ENCODE results near the gene AR.
"Not testable (repeated sequence)": the region's sequence is repeated elsewhere in the genome, so short reads cannot be mapped to it uniquely, and the experiment has no call there.

AR gene

GRCh38 chrX:67651437-67652142 lies 107.8 kb downstream of the AR start:
- no peak for DNase-seq

GRCh38 chrX:67652543-67652942 lies 108.7 kb downstream of the AR start:
- no peak for DNase-seq

DNA sequence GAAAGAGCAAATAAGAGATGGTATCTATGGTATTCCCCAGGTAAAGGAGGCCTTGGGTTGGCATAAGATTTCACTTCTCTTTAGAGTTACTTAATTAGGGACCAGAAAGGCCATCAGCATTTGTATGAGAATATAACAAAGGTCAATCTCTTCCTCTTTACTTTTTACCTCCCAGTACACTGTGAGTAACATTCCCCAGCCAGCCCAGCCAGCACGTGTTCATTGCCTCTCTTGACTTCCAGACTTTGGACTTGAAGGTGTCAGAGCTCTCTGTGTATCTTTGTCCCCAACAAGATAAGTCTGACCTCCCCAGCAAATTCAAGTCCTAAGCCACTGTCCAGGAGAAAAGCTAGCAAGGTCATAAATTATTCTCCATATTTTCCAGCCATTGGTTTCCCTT lies 110.5 kb downstream of the AR start:
- DNase-seq, result no peak

- DNase-seq, result no peak
Measured at GRCh38 chrX:67665583-67665982, 121.8 kb downstream of the AR start.

DNA sequence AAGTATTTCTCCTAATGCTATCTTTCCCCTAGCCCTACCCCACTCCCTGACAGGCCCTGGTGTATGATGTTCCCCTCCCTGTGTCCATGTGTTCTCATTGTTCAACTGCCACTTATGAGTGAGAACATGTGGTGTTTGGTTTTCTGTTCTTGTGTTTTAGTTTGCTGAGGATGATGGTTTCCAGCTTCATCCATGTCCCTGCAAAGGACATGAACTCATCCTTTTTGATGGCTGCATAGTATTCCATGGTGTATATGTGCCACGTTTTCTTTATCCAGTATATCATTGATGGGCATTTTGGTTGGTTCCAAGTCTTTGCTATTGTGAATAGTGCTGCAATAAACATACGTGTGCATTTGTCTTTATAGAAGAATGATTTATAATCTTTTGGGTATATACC lies 126.9 kb downstream of the AR start:
- not testable (repeated sequence) for DNase-seq

DNA sequence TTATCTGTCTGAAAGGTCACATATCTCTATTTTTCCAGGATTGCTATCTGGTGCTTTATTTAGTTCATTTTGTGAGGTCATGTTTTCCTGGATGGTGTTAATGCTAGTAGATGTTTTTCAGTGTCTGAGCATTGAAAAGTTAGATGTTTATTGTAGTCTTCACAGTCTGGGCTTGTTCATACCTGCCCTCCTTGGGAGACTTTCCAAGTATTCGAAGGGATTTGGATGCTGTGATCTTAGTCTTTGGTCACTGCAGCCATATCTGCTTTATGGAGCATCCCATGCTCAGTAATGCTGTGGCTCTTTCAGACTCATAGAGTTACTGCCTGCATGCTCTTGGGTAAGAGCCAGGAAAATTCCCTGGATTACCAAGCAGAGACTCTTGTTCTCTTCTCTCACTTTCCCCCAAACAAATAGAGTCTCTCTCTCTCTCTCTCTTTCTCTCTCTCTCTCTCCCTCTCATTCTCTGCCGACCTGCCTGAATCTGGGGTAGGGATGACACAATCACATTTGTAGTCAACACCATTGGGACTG lies 130.0 kb downstream of the AR start:
- no peak for DNase-seq

- no peak for DNase-seq
Measured at GRCh38 chrX:67674741-67675140, 130.9 kb downstream of the AR start.

GRCh38 chrX:67684136-67684535 lies 140.3 kb downstream of the AR start:
- DNase-seq, result no peak

GRCh38 chrX:67692246-67692645 lies 148.4 kb downstream of the AR start:
- DNase-seq, result no peak

GRCh38 chrX:67693928-67694327 lies 150.1 kb downstream of the AR start:
- DNase-seq, result no peak

DNA sequence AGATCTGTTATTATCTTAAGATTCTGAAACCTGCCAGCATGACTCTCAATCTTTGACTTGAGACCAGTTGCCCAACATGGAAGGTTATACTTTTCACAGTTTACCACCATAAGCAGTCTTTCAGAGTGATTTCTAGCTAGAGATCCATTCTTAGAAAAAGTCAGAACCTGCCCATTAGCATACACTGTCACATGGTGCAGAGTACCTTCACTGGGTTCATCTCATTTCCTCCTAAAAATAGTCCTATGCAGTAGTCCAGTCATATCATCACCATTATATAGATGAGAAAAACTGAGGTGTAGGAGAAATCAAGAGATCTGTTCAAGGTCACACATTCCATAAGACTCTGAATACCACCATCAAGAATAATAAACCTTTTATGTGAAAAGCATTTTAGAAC lies 153.6 kb downstream of the AR start:
- no peak for DNase-seq

- no peak for DNase-seq
Measured at GRCh38 chrX:67700602-67701001, 156.8 kb downstream of the AR start.

GRCh38 chrX:67714004-67714403 lies 170.2 kb downstream of the AR start:
- DNase-seq, result no peak

- DNase-seq, result no peak
Measured at GRCh38 chrX:67717571-67717970, 173.8 kb downstream of the AR start.

DNA sequence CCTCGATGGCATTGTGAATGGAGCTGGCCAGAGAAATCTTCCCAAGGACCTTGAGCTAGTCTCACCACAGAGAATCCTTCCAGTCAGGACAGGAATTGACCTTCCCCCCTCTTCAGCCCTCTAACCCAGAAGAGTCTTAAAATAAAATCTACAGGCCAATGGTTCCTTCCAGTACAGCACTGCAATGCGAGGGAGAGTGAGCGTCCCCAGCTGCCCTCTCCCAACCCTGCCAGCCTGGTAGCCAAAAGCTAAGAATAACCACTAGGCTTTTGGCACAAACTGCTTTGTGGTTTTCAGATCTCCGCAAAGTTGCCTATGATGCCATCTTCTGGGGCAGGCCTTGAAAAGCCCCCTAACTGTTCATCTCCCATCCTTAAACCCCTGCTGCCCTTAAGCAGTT lies 175.1 kb downstream of the AR start:
- no peak for DNase-seq

- no peak for DNase-seq
Measured at GRCh38 chrX:67720344-67720743, 176.5 kb downstream of the AR start.

- no peak for DNase-seq
Measured at GRCh38 chrX:67721321-67721720, 177.5 kb downstream of the AR start.

- DNase-seq, result no peak
Measured at GRCh38 chrX:67723580-67724351, 179.9 kb downstream of the AR start.

- no peak for DNase-seq
Measured at GRCh38 chrX:67724359-67725110, 180.7 kb downstream of the AR start.

- DNase-seq, result no peak
Measured at GRCh38 chrX:67725471-67725870, 181.7 kb downstream of the AR start.

- DNase-seq, result no peak
Measured at GRCh38 chrX:67726018-67726417, 182.2 kb downstream of the AR start.

GRCh38 chrX:67727576-67727975 lies 183.8 kb downstream of the AR start:
- no peak for DNase-seq

- DNase-seq, result no peak
Measured at GRCh38 chrX:67730296-67730695, 186.5 kb downstream of the AR start.

- DNase-seq, result no peak
Measured at GRCh38 chrX:67731061-67731460, 187.2 kb downstream of the AR start.

Data from NCI-H524 treated with DMSO at 0.1 percent for 48 hours (cell line).